ENCODE data around the gene TMEM106B. TPM values are rescaled to one million over a fixed set of nuclear protein-coding genes. Genes with fewer than 3 reads are reported as not detected.

Gene TMEM106B
- total and polyA plus RNA-seq, 2 donors (not counting 1 experiment from before 2014, with no cell fraction given), result 51.9 to 60.2 TPM

GRCh38 chr7:12207046-12207445 is 4.0 kb upstream of the TMEM106B start:
- Histone ChIP-seq H3K27me3 (ENCODE audit: control insufficient read depth, insufficient read depth, low read length) (no peaks in the 10 kb centered on the region), H3K4me3 (replicated peaks in 1 of 4; ENCODE audit: control extremely low read depth in 1 of 4, insufficient read depth in 1 of 4, low read depth in 3 of 4, low read length in 4 of 4) (no peak overlapping the region), H3K9me3 (ENCODE audit: control insufficient read depth, insufficient read depth, low read depth, low read length) (no peaks in the 10 kb centered on the region), H3K36me3 (ENCODE audit: control insufficient read depth, insufficient read depth, low read length) (no peaks in the 10 kb centered on the region), H4K20me1 (ENCODE audit: control insufficient read depth, extremely low read depth, insufficient read depth, low read length) (no peaks in the 10 kb centered on the region), H3K9ac (ENCODE audit: insufficient read depth, low read length) (no peak overlapping the region), H3K4me1 (ENCODE audit: control insufficient read depth, extremely low read depth, insufficient read depth, low read length) (no peaks in the 10 kb centered on the region), H3K27ac (ENCODE audit: insufficient read depth, low read length) (no peak overlapping the region), H2AFZ (ENCODE audit: low read length) (no peak overlapping the region), H3K79me2 (ENCODE audit: control insufficient read depth, insufficient read depth, low read length) (peaks cover 6% of the 10 kb centered on the region), H3K4me2 (ENCODE audit: extremely low read depth, insufficient read depth, low read length) (no peak overlapping the region)
- TF ChIP-seq EZH2 (IDR thresholded peaks at IDR 0.05; ENCODE audit: low read length, missing control alignments), result no peak
- TF ChIP-seq, protein P1, sequence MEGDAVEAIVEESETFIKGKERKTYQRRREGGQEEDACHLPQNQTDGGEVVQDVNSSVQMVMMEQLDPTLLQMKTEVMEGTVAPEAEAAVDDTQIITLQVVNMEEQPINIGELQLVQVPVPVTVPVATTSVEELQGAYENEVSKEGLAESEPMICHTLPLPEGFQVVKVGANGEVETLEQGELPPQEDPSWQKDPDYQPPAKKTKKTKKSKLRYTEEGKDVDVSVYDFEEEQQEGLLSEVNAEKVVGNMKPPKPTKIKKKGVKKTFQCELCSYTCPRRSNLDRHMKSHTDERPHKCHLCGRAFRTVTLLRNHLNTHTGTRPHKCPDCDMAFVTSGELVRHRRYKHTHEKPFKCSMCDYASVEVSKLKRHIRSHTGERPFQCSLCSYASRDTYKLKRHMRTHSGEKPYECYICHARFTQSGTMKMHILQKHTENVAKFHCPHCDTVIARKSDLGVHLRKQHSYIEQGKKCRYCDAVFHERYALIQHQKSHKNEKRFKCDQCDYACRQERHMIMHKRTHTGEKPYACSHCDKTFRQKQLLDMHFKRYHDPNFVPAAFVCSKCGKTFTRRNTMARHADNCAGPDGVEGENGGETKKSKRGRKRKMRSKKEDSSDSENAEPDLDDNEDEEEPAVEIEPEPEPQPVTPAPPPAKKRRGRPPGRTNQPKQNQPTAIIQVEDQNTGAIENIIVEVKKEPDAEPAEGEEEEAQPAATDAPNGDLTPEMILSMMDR (conservative IDR thresholded peaks at IDR 0.05 in 1 of 2, IDR thresholded peaks at IDR 0.05 in 1 of 2; ENCODE audit: low read depth in 1 of 2, low read length in 2 of 2), result no peak
- DNase-seq (ENCODE audit: low read depth in 2 of 2), result peak in 1 of 2 donors; percentile 15

GRCh38 chr7:12209221-12209620 is 1.9 kb upstream of the TMEM106B start:
- Histone ChIP-seq H4K20me1 (ENCODE audit: control insufficient read depth, extremely low read depth, insufficient read depth, low read length) (no peaks in the 10 kb centered on the region), H3K4me2 (ENCODE audit: extremely low read depth, insufficient read depth, low read length) (no peak overlapping the region), H2AFZ (ENCODE audit: low read length) (no peak overlapping the region), H3K79me2 (ENCODE audit: control insufficient read depth, insufficient read depth, low read length) (peaks cover 8% of the 10 kb centered on the region), H3K9me3 (ENCODE audit: control insufficient read depth, insufficient read depth, low read depth, low read length) (no peaks in the 10 kb centered on the region), H3K27ac (ENCODE audit: insufficient read depth, low read length) (no peak overlapping the region), H3K4me1 (ENCODE audit: control insufficient read depth, extremely low read depth, insufficient read depth, low read length) (no peaks in the 10 kb centered on the region), H3K4me3 (replicated peaks in 1 of 4; ENCODE audit: control extremely low read depth in 1 of 4, insufficient read depth in 1 of 4, low read depth in 3 of 4, low read length in 4 of 4) (no peak overlapping the region), H3K9ac (ENCODE audit: insufficient read depth, low read length) (no peak overlapping the region), H3K27me3 (ENCODE audit: control insufficient read depth, insufficient read depth, low read length) (no peaks in the 10 kb centered on the region), H3K36me3 (ENCODE audit: control insufficient read depth, insufficient read depth, low read length) (no peaks in the 10 kb centered on the region)
- no peak for TF ChIP-seq EZH2 (IDR thresholded peaks at IDR 0.05; ENCODE audit: low read length, missing control alignments)
- TF ChIP-seq, protein P1 (conservative IDR thresholded peaks at IDR 0.05 in 1 of 2, IDR thresholded peaks at IDR 0.05 in 1 of 2; ENCODE audit: low read depth in 1 of 2, low read length in 2 of 2), result no peak
- DNase-seq (ENCODE audit: low read depth in 2 of 2), result no peak

DNA sequence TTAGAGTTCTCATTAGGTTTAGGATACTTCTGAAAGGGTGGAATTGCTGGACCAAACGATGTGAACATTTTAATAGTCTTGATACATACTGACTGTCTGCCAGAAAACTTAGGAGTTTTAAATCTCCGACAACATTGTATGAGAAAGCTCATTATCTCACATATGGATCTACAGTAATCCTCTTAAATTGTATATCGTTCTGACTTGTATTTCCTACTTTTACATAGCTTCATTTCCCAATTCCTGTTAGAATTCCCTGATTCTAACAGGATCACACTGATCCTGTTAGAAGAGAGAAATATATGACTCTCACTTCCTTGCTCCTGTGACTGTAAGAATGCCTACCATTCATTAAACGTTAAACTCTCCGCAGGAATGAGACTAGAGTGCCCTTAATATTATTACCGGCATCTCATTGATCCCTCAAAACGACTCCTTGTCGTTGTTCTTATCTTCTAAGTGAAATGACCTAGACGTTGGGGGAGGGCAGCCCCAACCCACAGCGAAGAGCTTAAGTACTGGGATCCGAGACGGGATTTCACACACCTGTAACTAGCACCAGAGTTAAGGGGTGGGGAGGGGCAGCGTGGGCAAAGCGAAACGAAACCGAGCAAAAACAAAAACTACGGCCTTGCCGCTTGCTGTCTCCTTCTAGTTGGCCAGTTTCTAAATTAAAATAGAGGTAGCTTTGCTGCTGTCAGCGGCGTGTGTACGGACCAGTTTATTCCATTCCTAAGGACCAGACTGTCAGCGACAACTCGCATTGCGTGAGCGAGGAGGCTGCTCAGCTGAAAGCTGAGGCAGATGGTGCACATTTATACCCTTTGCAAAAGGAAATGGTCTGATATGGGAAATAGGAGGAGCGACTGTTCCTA is 678 bp upstream of the TMEM106B start:
- Histone ChIP-seq H2AFZ (ENCODE audit: low read length) (peak overlapping the region; percentile 100), H3K79me2 (ENCODE audit: control insufficient read depth, insufficient read depth, low read length) (peaks cover 8% of the 10 kb centered on the region), H4K20me1 (ENCODE audit: control insufficient read depth, extremely low read depth, insufficient read depth, low read length) (no peaks in the 10 kb centered on the region), H3K4me3 (replicated peaks in 1 of 4; ENCODE audit: control extremely low read depth in 1 of 4, insufficient read depth in 1 of 4, low read depth in 3 of 4, low read length in 4 of 4) (peak overlapping the region; percentile 91 to 97 (median 94)), H3K27me3 (ENCODE audit: control insufficient read depth, insufficient read depth, low read length) (no peaks in the 10 kb centered on the region), H3K4me1 (ENCODE audit: control insufficient read depth, extremely low read depth, insufficient read depth, low read length) (no peaks in the 10 kb centered on the region), H3K36me3 (ENCODE audit: control insufficient read depth, insufficient read depth, low read length) (no peaks in the 10 kb centered on the region), H3K9ac (ENCODE audit: insufficient read depth, low read length) (peak overlapping the region; percentile 91), H3K4me2 (ENCODE audit: extremely low read depth, insufficient read depth, low read length) (peak overlapping the region; percentile 86), H3K27ac (ENCODE audit: insufficient read depth, low read length) (peak overlapping the region; percentile 87), H3K9me3 (ENCODE audit: control insufficient read depth, insufficient read depth, low read depth, low read length) (no peaks in the 10 kb centered on the region)
- TF ChIP-seq, protein P1 (conservative IDR thresholded peaks at IDR 0.05 in 1 of 2, IDR thresholded peaks at IDR 0.05 in 1 of 2; ENCODE audit: low read depth in 1 of 2, low read length in 2 of 2), result no peak
- no peak for TF ChIP-seq EZH2 (IDR thresholded peaks at IDR 0.05; ENCODE audit: low read length, missing control alignments)
- DNase-seq (ENCODE audit: low read depth in 2 of 2), result peak in 1 of 2 donors; percentile 42
